G401.6 (cell line): ENCODE measurements around the gene OR2J3.
"Not testable (repeated sequence)": the region's sequence is repeated elsewhere in the genome, so short reads cannot be mapped to it uniquely, and the experiment has no call there.

Source experiments
- FAIRE-seq: peaks from 2 replicates; lab custom pipeline; 2012; peaks lifted over from hg19 to GRCh38; lab: Jason Lieb, UNC

Gene OR2J3

GRCh38 chr6:29107758-29108157, at the start of gene OR2J3:
Gene OR2J3 (plus strand): TSS chr6:29108058. CDS start chr6:29111891, 3,833 bp downstream.
- FAIRE-seq: no peak

DNA sequence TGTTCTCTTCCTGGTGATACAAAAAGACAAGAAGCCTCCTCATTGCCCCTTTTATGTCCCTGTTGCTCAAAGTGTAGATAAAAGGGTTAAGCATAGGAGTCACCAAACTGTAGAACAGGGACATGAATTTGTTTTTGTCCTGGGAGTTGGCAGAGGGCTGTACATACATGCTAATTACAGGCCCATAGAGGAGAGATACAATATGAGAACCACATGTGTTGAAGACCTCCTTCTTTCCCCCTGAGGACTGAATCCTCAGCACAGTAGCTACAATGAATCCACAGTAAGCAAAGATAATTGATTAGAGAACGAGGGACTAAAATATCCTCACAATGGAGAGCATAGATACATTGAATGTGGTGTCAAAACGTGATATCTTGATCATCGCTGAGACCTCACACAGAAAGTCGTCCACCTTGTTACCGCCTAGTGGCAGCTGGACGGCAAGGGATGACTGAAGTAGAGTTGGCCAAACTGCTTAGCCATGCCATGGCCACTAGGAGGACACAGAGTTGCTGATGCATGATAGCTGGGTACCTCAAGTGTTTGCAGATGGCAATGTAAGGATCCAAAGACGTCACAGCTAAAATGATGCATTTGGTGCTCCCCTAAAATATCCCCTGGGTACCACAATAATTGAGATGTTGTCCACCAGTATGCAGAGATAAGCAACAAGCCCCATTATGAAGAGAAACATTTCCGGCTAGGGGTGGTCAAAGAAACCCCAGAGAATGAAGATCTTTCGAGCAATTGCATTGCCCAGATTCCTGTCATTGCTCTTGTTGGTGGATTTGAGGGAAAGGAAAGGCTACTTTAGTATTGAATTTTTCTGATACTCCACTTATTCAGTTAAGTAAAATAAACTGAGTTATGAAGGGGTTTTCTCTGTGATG, 35.8 kb upstream of the OR2J3 start:
- FAIRE-seq: no peak

DNA sequence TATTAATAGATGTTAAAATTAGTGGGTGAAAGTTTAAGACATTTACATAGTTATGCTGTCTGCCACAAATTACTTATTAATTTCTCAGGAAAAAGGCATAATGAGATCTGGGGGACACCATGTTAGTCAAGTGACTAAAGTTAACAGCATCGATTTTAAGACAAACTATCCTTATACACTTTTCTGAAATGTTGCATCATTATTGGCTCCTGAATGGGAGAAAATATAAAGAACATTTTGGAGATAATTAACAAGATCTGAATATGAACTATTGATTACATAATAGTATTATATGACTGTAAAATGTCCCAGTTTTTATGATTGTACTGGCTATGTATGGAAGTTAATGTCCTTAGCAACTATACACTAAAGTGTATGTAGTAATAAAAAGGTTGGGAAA, 28.7 kb upstream of the OR2J3 start:
- peak; percentile 67 for FAIRE-seq

- FAIRE-seq: no peak
Observed at GRCh38 chr6:29081312-29081711, 26.5 kb upstream of the OR2J3 start.

GRCh38 chr6:29082457-29082856, 25.4 kb upstream of the OR2J3 start:
- FAIRE-seq: no peak

DNA sequence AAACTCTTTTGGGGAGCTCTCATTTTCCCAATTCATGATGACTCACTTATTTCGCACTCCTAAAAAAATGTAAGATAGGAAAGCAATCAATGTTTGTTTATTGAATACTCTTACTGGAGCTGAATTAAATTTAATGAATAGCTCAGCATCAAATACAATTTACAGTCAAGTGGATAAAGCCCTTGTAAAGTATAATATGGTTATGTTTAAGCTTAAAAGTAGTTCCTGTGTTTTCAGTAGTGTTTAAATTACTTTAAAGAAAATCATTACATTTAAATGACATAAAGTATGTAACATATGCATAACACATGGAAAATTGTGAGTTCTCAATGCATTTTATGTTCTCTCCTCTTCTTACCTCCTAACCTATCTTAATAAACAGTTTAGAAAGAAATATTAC, 20.6 kb upstream of the OR2J3 start, which contains the start of gene OR2B3:
Gene OR2B3 (minus strand): TSS at position 101 of the 400 bp plus-strand sequence. CDS start 65 bp downstream, at position 36.
- peak; percentile 33 for FAIRE-seq

- no peak for FAIRE-seq
Observed at GRCh38 chr6:29092957-29093356, 14.9 kb upstream of the OR2J3 start.

GRCh38 chr6:29097803-29098202, 10.1 kb upstream of the OR2J3 start:
- no peak for FAIRE-seq

GRCh38 chr6:29099190-29099589, 8.7 kb upstream of the OR2J3 start, which contains the start of gene OR2J1:
Gene OR2J1 (plus strand): TSS chr6:29099490. CDS start chr6:29100943, 1,453 bp downstream.
- FAIRE-seq: no peak

DNA sequence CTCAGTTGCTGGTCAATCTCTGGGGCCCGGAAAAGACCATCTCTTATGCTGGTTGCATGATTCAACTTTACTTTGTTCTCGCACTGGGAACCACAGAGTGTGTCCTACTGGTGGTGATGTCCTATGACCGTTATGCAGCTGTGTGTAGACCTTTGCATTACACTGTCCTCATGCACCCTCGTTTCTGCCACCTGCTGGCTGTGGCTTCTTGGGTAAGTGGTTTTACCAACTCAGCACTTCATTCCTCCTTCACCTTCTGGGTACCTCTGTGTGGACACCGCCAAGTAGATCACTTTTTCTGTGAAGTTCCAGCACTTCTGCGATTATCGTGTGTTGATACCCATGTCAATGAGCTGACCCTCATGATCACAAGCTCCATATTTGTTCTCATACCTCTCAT, 4.3 kb downstream of the OR2J3 start:
- no peak for FAIRE-seq

GRCh38 chr6:29114964-29115363, 7.1 kb downstream of the OR2J3 start:
- not testable (repeated sequence) for FAIRE-seq

- FAIRE-seq: no peak
Observed at GRCh38 chr6:29129326-29130012, 21.6 kb downstream of the OR2J3 start.

- FAIRE-seq: no peak
Observed at GRCh38 chr6:29130644-29131043, 22.8 kb downstream of the OR2J3 start.

DNA sequence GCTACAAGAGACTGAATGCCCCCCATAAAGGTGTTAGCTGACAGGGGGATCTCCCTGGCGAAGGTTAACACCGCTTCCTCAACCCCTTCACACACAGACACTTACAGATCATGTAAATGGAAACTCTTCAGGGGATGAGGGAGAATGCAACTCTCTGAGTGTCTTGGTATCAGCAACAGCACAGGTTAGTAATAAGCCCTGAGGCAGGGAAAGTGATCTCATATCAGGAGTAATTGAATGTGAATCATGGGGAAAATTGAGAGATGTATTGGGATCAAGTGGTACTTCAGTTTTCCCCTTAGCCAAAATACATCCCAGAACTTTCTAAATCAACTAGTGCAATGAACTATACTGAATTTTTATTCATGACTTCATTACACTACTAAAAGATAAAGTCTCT, 23.8 kb downstream of the OR2J3 start:
- FAIRE-seq: no peak

DNA sequence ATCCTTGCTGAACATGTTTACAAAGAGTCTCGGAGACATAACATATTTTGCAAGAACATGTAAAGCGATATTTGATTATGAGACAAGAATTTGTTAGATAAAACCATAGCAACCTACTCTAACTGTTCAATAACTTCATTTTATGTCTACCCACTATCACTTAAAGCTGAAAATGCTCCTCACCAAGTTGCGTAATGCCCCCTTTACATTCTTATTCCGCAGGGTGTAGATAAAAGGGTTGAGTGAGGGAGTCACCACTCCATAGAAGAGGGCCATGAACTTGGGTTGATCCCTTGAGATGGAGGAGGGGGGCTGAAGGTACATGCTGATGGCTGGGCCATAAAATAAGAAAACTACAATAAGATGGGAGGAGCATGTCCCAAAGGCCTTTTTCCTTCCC, 29.9 kb downstream of the OR2J3 start:
- FAIRE-seq: no peak

DNA sequence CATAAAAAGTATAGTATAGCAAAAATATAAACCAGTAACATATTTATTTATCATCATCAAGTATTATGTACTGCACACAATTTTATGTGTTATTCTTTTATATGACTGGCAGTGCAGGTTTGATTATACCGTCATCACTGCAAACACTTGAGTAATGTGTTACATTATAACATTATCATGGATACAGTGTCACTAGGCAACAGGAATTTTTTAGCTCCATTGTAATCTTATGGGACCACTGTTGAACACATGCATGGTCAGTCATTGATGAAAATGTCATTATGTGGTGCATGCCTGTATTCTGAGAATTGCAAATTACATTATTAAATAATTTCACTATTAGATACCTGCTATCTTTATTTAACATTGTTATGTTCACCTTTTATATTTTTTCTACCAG, 33.7 kb downstream of the OR2J3 start:
- no peak for FAIRE-seq

DNA sequence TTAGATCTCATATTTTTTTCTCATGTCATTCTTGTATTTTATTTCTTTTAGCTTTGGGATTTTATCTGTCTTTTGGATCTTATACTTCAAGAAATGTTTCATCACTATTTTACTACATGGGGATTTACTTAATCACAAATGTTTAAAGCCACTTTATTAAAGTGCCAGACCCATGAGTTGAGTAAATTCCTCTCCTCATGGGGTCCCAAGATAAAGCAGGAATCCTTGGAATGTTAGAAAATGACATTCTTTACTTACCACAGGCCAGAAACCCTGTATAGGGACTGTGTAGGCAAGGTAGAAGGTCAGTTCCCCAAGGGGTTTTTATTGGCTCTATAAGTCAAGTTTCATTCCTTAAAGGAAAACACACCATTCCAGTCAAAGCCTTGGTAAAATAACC, 34.5 kb downstream of the OR2J3 start:
- peak; percentile 98 for FAIRE-seq

DNA sequence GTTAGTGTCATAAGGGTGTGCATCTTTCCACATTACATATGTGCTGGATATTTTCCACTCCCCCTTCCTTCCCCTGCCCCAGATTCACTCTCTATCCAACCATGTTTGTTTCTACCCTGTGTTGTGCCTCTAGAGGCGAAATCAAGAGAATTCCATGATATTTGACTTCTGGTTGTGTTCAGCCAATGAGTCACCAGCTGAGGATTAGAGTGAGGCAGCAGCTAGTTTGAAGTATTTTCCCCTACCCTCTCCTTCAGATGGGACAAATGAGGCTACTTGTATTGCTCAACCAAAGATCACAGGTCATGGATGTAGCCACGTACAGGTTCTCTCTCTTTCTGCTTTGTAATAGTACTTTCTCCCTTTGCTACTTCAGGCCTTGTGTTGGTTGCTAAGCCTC, 38.3 kb downstream of the OR2J3 start:
- no peak for FAIRE-seq

GRCh38 chr6:29147074-29147473, 39.2 kb downstream of the OR2J3 start:
- no peak for FAIRE-seq

DNA sequence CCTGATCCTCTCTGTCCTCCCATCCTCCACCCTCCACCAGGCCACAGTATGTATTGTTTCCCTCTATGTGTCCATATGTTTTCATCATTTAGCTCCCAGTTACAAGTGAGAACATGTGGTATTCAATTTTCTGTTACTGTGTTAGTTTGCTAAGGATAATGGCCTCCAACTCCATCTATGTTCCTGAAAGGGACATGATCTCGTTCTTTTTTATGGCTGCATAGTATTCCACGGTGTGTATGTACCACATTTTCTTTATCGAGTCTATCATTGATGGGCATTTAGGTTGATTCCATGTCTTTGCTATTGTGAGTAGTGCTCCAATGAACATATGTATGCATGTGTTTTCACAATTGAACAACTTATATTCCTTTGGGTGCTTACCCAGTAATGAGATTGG, 41.6 kb downstream of the OR2J3 start:
- FAIRE-seq: not testable (repeated sequence)

DNA sequence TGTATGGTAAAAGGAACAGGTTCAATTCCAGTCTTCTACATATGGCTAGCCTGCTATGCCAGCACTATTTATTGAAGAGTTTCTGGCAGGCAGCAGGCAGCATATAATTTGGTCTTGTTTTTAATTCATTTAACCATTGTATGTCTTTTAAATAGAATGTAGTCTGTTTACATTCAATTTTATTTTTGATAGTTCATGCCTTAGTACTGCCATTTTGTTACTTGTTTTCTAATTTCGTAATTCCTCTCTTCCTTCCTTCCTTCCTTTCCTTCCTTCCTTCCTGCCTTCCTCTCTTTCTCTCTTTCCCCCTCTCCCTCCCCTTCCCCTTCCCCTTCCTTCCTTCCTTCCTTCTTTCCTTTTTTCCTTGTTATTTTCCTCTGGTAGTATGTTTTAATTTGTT, 45.2 kb downstream of the OR2J3 start:
- FAIRE-seq: no peak

- FAIRE-seq: not testable (repeated sequence)
Observed at GRCh38 chr6:29155182-29155581, 47.3 kb downstream of the OR2J3 start.

- not testable (repeated sequence) for FAIRE-seq
Observed at GRCh38 chr6:29159922-29160321, 52.1 kb downstream of the OR2J3 start.
